Inflammatory macrophage treated with lipopolysaccharide for 1 hour (primary cell): ENCODE data around the gene CTNNA3.

Experiments used
- DNase-seq, 2 donors: peaks; one replicate each; pipeline ENCODE4 v3.0.0-alpha.2; 2020 to 2022

The CTNNA3 gene

GRCh38 chr10:66723608-66724400, 972.2 kb downstream of the CTNNA3 start:
- DNase-seq, result no peak

- DNase-seq, result no peak
Measured at GRCh38 chr10:66719483-66719882, 976.5 kb downstream of the CTNNA3 start.

- DNase-seq, result no peak
Measured at GRCh38 chr10:66717231-66717981, 978.6 kb downstream of the CTNNA3 start.

- no peak for DNase-seq
Measured at GRCh38 chr10:66714741-66715140, 981.3 kb downstream of the CTNNA3 start.

- DNase-seq, result no peak
Measured at GRCh38 chr10:66713387-66713786, 982.6 kb downstream of the CTNNA3 start.

- no peak for DNase-seq
Measured at GRCh38 chr10:66698069-66698468, 997.9 kb downstream of the CTNNA3 start.

GRCh38 chr10:66695046-66695445, 1000.9 kb downstream of the CTNNA3 start:
- DNase-seq, result no peak

- DNase-seq, result no peak
Measured at GRCh38 chr10:66684581-66684980, 1011.4 kb downstream of the CTNNA3 start.

- no peak for DNase-seq
Measured at GRCh38 chr10:66680886-66681285, 1015.1 kb downstream of the CTNNA3 start.

GRCh38 chr10:66678521-66678920, 1017.5 kb downstream of the CTNNA3 start:
- no peak for DNase-seq

- DNase-seq, result no peak
Measured at GRCh38 chr10:66673071-66673470, 1022.9 kb downstream of the CTNNA3 start.

GRCh38 chr10:66671562-66671961, 1024.4 kb downstream of the CTNNA3 start:
- DNase-seq, result no peak

GRCh38 chr10:66671064-66671463, 1024.9 kb downstream of the CTNNA3 start:
- DNase-seq, result no peak

GRCh38 chr10:66656499-66656898, 1039.5 kb downstream of the CTNNA3 start:
- DNase-seq, result no peak

- DNase-seq, result no peak
Measured at GRCh38 chr10:66654861-66655260, 1041.1 kb downstream of the CTNNA3 start.

- no peak for DNase-seq
Measured at GRCh38 chr10:66651308-66652082, 1044.5 kb downstream of the CTNNA3 start.

GRCh38 chr10:66649626-66650025, 1046.4 kb downstream of the CTNNA3 start:
- no peak for DNase-seq

- DNase-seq, result no peak
Measured at GRCh38 chr10:66642217-66642616, 1053.8 kb downstream of the CTNNA3 start.

GRCh38 chr10:66639371-66639770, 1056.6 kb downstream of the CTNNA3 start:
- no peak for DNase-seq

- no peak for DNase-seq
Measured at GRCh38 chr10:66637273-66638036, 1058.5 kb downstream of the CTNNA3 start.

GRCh38 chr10:66629996-66630395, 1066.0 kb downstream of the CTNNA3 start:
- DNase-seq, result no peak

GRCh38 chr10:66627156-66627555, 1068.8 kb downstream of the CTNNA3 start:
- DNase-seq, result no peak
